WI38 (cell line): ENCODE measurements around the gene TTLL6.

Experiments used
- H3K4me3 ChIP-seq: 2 replicates; pipeline ENCODE4 v1.5.1; 2011; ENCODE audit warnings: low read depth, mild to moderate bottlenecking, control low read depth, low read length
- TF ChIP-seq, protein P1 (sequence below): IDR thresholded peaks from 2 replicates; pipeline ENCODE4 v1.5.1; 2012; ENCODE audit warnings: low read depth, mild to moderate bottlenecking, control low read depth, low read length

Gene TTLL6

DNA sequence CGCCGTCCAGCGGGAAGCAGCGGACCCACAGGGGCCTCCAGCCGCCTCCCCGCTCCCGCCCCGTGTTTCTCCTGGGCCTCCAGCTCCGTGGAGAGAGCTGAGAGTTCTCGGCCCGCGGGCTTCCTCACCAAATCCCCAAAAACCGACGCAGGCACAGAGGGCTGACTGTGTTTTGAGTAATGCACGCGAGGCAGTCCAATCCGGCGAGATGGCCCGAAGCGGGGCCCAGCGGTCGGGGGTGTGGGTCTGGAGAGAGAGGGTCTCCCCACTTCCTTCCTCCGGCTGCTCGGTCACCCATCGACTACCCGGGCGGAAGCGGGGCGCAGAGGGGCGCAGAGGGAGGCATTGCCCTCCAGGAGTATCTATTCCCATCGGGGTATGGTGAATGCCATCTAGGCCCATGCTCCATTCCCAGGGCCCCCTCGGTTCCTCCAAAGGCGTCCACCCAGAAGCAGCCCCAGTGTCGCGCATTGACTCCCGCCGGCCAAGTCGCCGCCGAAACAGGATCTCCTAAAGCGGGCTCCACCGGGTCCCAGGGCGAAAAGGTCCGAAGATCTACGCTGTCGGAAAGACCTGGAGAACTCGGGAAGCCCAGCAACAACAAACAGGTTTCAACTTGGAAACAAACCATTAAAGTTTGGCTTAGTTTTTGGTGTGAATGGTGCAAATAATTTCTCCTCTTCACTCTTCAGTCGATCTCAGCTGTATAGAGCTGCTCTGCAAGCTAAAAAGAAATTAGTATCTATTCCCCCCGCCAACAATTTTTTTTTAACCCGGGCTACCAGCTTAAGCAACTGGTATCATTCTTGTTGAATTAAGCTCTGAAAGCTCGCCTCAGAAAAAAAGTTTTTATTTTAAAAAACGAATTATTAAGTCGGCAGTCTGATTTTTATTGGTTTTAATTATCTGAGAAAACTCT is 69.3 kb downstream of the TTLL6 start:
- no peak overlapping the region for H3K4me3 ChIP-seq
- TF ChIP-seq, protein P1, sequence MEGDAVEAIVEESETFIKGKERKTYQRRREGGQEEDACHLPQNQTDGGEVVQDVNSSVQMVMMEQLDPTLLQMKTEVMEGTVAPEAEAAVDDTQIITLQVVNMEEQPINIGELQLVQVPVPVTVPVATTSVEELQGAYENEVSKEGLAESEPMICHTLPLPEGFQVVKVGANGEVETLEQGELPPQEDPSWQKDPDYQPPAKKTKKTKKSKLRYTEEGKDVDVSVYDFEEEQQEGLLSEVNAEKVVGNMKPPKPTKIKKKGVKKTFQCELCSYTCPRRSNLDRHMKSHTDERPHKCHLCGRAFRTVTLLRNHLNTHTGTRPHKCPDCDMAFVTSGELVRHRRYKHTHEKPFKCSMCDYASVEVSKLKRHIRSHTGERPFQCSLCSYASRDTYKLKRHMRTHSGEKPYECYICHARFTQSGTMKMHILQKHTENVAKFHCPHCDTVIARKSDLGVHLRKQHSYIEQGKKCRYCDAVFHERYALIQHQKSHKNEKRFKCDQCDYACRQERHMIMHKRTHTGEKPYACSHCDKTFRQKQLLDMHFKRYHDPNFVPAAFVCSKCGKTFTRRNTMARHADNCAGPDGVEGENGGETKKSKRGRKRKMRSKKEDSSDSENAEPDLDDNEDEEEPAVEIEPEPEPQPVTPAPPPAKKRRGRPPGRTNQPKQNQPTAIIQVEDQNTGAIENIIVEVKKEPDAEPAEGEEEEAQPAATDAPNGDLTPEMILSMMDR, result no peak

DNA sequence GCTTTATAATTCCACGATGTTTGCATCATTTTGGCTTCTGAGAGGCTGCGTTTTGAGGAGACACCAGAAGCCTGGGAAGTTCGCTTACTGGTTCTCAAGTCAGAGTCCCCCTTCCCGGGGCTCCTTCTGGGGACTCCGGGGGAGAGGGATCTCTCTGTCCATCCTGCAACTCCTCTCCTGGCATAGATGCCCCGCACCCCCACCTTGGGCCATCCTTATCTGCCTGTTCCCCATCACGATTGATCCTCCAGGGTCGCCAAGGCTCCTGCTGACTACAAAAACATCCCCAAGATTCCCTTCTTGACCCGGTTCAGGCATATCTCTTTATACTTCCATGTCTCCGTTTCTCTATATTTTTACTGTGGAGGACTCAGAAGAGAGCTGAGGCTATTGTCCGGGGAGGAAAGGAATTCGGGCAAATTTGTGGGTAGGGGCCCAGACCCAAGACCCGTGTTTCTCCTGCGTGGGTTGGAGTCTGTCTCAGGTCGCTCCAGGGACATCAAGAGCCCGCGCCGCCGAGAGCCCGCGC is 70.0 kb downstream of the TTLL6 start:
- TF ChIP-seq, protein P1, result no peak

DNA sequence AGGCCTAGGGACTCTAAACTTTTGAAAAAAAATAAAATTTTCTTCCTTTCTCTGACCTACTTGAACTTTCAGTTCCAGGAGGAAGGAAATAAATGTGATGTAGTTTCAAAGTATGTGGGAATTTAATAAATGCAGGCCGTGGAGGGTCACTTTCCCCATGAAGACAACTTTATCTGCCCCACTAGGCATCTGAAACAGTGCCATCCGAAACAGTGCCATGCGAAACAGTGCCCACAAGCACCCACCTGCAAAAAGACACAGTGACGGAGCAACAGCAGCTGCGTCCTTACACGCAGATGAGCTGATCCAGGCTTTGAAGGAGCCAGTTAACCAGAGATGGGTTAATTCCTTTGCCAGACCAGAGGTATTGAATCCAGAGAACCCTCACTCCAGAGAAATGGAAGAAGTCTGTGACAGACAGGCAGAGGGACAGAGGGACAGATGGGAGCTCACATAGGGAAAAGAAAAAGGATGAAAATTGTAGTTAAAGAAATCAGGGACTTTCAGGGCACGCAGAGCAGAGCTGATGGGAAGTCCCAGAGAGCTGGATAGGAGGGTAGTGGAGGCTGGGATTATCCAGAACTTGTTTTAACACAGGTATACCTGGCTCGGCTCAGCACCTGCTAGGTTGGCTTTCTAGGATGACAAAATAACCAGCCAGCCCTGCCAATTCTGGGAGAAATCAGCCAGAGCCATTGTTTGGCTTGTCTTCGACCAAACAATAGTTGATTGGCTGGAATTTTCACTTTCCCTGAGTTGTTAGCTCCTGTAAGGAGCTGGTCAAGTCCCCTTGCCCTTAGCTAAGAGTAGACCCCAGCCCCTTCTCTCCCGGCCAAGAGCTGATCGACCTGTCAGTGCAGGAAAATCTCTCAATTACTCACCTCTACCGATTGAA is 71.4 kb downstream of the TTLL6 start:
- H3K4me3 ChIP-seq, result no peak overlapping the region
- TF ChIP-seq, protein P1, result no peak

More for the DNA sequence above, 70.0 kb downstream of the TTLL6 start:
- H3K4me3 ChIP-seq, result no peak overlapping the region

- no peak overlapping the region for H3K4me3 ChIP-seq
- TF ChIP-seq, protein P1, result no peak
These were observed 76.5 kb downstream of the TTLL6 start for GRCh38 chr17:48740537-48740936.

DNA sequence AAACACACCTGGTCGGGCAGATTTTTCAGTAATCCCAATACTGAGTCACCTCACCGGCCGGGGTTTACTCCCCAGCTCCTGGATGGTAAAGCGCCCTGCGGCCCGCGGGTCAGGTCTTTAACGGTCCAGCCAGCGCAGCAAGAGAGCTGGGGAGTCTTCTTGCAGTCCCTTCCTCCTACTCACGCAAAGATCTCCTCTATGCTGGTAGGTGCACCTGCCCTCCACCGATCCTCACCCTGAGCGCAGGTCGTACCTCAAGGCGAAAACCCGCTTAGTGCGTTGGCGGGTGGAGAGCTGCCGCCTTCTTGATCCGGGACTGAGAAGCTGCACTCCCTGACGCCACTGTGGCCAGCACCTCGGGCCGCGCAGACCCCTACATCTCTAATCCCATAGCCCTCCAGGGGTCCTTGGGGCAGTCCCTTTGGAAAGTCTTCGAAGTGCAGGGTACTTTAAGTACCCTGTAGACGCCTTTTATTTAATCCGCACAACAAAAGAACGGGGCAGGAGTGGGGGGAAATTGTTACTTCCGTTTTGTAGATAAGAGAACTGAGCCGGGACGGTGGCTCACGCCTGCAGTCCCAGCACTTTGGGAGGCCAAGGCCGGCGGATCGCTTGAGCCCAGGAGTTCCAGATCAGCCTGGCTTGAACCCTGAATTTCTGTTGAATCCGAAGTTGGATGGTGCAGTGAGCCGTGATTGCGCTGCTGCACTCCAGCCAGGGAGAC is 78.1 kb downstream of the TTLL6 start:
- H3K4me3 ChIP-seq, result no peak overlapping the region
- TF ChIP-seq, protein P1, result no peak

DNA sequence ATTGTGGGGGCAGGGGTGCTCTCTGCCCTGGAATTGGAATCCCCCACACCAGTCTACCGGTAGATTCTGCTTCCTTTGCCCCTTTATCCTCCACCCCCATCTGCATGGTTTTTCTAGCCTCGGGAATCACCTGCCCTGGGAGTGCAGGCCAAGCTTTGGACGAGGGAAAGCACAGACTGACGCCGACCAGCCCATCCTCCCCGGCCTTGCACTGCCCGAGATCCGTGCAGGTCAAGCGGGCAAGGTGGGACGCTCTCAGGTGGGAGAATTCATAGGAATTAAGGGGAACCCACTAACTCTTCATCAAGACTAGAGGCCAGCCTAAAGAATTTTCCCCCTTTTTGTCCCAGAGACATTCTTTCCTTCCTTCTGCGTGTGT is 78.6 kb downstream of the TTLL6 start:
- no peak overlapping the region for H3K4me3 ChIP-seq
- TF ChIP-seq, protein P1, result no peak
